NB4 (cell line): ENCODE results near the gene ASPG.

Experiments
- DNase-seq: peaks from one replicate; pipeline ENCODE4 v3.0.0; 2010; ENCODE audit warnings: low read depth
- H3K4me3 ChIP-seq: one replicate; pipeline ENCODE4 v1.5.1; 2011; ENCODE audit warnings: mild to moderate bottlenecking, low read depth, low read length, moderate library complexity
- CTCF ChIP-seq: IDR thresholded peaks from one replicate; pipeline ENCODE4 v1.5.1; 2012; ENCODE audit warnings: low read depth, low read length
- MAX ChIP-seq: IDR thresholded peaks from 2 replicates; pipeline ENCODE4 v1.6.1; 2011; ENCODE audit warnings: low read depth, low read length
- MYC ChIP-seq: IDR thresholded peaks from 2 replicates; pipeline ENCODE4 v1.6.1; 2011; ENCODE audit warnings: low read depth, low read length
- POLR2A ChIP-seq: IDR thresholded peaks from 2 replicates; pipeline ENCODE4 v1.6.1; 2011; ENCODE audit warnings: mild to moderate bottlenecking; ENCODE audit not compliant: insufficient read length; ENCODE audit errors: extremely low read depth

The ASPG gene

DNA sequence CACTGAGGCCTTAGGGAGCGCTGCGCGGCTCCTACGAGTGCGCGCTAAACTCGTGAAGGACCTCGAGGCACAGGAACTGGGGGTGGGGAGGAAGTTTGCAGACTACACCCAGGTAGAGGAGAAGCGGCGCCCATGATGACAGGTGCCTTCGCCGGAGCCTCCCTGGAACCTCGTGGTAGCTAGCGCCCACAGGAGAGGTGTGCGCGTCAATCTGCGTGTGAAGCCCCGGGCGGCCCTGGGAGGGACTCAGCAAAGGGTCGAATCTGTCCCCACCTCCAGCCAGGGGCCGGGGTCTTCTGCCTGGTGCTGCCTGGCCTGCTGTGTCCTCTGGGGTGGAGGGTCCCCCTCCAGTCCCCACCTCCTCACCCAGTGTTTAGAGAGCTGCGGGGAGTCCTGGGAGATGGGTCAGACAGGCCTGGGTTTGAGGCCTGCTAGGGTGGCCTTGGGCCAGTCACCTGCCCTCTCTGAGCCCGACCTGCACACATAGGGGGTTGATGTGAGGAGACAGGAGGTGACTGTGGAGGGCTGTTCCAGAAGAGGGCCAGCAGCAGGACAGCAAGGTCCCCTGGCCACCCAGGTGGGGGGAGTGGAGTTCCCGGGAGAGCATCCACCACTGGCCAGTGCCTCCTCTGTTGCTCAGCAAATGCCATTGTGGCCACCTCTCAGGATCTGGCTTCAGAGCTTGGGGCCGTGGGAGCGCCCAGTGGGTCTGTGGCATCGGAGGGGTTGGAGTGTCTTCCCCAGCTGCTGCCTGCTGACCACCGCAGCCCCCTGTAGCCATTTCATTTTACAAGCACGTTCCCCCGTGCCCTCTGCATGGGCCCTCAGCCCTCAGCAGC is 32.7 kb downstream of the ASPG start:
- TF ChIP-seq MYC (no peak), POLR2A (no peak), MAX (no peak), CTCF (no peak)
- DNase-seq: no peak
- no peak overlapping the region for H3K4me3 ChIP-seq

DNA sequence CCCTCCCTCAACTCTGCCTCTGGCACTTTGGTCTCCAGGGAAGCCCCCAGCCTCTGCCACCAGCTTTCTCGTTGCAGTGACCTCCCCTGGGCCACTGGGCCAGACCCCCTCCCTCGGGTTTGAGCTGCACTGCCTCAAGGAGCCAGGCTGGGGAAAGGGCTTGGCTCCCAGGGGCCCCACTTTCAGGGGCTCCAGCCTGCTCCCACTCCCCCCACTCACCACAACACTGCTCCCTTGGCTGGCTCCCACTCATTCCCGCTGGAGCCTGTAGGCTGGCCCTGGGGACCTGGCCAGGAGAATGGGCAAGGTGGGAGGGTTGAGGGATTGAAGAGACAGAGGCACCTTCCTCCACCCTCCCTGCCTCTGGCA is 33.6 kb downstream of the ASPG start:
- DNase-seq: no peak
- H3K4me3 ChIP-seq: no peak overlapping the region
- TF ChIP-seq MYC (no peak), MAX (no peak), CTCF (no peak), POLR2A (no peak)

DNA sequence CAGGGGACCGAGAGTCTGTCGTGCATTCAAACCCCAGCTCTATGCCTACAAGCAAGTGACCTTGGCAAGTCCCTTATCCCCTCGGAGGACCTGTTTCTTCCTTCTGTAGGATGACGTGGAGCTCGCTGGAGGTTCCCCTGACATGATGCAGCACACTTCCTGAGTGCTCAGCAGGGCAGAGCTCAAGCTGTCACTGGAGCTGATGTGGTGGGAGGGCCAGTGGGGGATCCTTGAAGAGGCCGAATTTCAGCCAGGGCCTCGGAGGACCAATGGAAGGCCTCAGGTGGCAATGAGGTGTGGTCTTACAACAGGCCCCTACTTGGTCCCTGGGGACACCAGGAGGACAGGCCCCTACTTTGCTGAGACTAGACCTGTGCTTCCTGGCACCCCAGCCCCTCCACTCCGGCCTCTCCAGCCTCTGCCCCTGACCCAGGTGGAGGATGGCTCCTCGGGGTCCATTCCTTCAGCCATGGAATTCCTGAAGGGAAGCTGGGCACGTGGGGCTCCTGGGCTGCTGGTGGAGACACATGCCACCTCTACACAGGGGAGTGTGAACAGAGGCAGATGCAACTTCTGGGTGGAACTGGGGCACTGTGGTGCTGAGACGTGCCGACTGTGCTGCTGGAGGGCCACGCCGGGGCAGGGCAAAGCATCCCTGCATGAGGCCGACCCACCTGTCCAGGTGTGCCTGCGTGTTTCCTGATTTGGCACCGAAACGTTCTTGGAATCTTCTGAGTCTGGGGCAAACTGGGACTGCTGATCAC is 34.2 kb downstream of the ASPG start:
- TF ChIP-seq MAX (no peak), POLR2A (no peak), CTCF (no peak), MYC (no peak)
- no peak overlapping the region for H3K4me3 ChIP-seq
- DNase-seq: no peak

DNA sequence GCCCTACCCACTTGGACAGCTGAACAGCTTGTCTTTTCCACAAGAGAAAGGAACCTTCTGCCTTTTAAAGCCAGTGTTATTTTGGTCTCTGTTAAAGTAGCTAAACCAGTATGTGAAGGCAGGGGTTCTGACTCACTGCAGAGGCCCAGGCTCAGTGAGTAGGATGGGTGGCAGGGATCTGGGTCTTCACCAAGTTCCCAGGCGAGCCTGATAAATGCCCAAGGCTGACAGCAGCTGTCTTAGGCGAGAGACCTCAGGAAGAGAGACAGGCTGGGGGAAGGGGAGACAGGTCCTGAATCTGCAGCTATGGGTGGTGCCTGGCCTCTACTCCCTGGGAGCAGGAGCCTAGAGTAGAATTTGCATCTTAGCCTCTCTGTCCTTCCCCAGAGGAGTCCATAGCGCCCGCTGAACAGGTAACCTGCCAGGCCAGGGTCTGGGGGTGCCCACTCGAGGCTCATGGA is 34.8 kb downstream of the ASPG start:
- no peak for DNase-seq
- no peak overlapping the region for H3K4me3 ChIP-seq
- TF ChIP-seq MYC (no peak), MAX (no peak), POLR2A (no peak), CTCF (no peak)

GRCh38 chr14:104121142-104121541 is 35.6 kb downstream of the ASPG start:
- H3K4me3 ChIP-seq: no peak overlapping the region
- no peak for DNase-seq
- no peak for TF ChIP-seq CTCF
- no peak for TF ChIP-seq MAX
- no peak for TF ChIP-seq MYC
- no peak for TF ChIP-seq POLR2A
